Measurements from ENCODE around the gene COQ5.

Gene COQ5

DNA sequence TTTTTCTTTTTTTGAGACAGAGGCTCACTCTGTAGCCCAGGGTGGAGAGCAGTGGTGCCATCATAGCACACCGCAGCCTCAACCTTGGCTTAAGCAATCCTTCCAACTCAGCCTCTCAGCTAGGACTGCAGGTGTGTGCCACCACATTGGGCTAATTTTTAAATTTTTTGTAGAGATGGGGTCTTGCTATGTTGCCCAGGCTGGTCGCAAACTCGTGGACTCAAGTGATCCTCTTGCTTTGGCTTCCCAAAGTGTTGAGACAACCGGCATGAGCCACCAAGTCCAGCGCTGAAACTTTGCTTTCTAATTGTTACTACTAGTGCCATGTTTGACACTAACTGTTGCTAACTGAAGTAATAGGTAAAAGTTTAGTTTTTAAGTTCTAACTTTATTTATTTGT, 13.2 kb upstream of the COQ5 start:
- TF ChIP-seq, protein P1, sequence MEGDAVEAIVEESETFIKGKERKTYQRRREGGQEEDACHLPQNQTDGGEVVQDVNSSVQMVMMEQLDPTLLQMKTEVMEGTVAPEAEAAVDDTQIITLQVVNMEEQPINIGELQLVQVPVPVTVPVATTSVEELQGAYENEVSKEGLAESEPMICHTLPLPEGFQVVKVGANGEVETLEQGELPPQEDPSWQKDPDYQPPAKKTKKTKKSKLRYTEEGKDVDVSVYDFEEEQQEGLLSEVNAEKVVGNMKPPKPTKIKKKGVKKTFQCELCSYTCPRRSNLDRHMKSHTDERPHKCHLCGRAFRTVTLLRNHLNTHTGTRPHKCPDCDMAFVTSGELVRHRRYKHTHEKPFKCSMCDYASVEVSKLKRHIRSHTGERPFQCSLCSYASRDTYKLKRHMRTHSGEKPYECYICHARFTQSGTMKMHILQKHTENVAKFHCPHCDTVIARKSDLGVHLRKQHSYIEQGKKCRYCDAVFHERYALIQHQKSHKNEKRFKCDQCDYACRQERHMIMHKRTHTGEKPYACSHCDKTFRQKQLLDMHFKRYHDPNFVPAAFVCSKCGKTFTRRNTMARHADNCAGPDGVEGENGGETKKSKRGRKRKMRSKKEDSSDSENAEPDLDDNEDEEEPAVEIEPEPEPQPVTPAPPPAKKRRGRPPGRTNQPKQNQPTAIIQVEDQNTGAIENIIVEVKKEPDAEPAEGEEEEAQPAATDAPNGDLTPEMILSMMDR (IDR thresholded peaks at IDR 0.05; ENCODE audit: poor library complexity, severe bottlenecking) = no peak
- no peak for ATAC-seq (ENCODE audit: low read depth)
- Histone ChIP-seq H3K4me1 (ENCODE audit: insufficient read depth, poor library complexity, severe bottlenecking) (peaks cover 48% of the 10 kb centered on the region), H3K9me3 (ENCODE audit: severe bottlenecking) (no peaks in the 10 kb centered on the region), H3K27me3 (ENCODE audit: insufficient read depth, poor library complexity, severe bottlenecking) (no peaks in the 10 kb centered on the region), H3K4me3 (ENCODE audit: severe bottlenecking) (no peak overlapping the region), H3K36me3 (ENCODE audit: low read depth) (peaks cover 51% of the 10 kb centered on the region), H3K27ac (ENCODE audit: poor library complexity, severe bottlenecking) (no peak overlapping the region)
- DNase-seq (ENCODE audit: low spot score) = no peak

DNA sequence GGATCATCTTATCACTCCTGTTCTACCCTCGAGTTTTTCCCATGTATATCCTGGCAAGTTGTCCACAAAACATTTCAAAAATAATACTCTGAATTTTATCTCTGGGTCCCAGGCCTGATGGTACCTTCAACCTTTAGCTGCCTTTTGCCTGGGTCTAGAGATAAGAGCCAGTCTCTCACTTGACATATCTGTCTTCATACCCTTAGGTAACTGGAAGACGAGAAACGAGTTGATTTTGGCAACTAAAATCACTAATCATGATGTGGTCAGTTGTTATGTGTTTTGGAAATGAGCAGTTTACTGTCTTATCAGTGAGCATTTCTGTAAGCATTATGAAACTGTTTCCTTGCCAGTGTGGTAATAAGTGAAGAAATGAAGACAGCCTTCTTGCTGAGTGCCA, 11.5 kb upstream of the COQ5 start:
- Histone ChIP-seq H3K4me1 (ENCODE audit: insufficient read depth, poor library complexity, severe bottlenecking) (peaks cover 43% of the 10 kb centered on the region), H3K27ac (ENCODE audit: poor library complexity, severe bottlenecking) (no peak overlapping the region), H3K36me3 (ENCODE audit: low read depth) (peaks cover 52% of the 10 kb centered on the region), H3K4me3 (ENCODE audit: severe bottlenecking) (no peak overlapping the region), H3K27me3 (ENCODE audit: insufficient read depth, poor library complexity, severe bottlenecking) (no peaks in the 10 kb centered on the region), H3K9me3 (ENCODE audit: severe bottlenecking) (no peaks in the 10 kb centered on the region)
- no peak for ATAC-seq (ENCODE audit: low read depth)
- DNase-seq (ENCODE audit: low spot score) = no peak
- TF ChIP-seq, protein P1 (IDR thresholded peaks at IDR 0.05; ENCODE audit: poor library complexity, severe bottlenecking) = no peak

DNA sequence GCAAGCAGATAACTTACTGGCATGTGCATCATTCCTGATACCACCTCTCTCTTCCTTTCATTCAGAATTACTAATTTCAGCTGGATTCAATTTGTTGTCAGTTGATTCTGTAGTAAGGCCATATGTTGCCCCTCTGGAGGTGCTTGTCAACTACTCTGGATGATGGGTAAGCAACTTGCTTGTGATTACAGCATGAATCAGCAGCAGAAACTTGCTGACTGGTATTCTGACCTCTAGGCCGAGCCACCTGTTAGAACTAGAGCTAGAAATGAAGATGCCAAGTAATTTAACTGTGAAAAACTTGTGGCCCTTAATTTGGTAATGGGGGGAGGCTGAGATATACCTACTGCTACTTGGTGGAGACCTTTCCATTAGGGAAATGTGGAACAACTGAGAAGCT, 10.3 kb upstream of the COQ5 start:
- ATAC-seq (ENCODE audit: low read depth) (no peak), DNase-seq (ENCODE audit: low spot score) (no peak)
- peaks cover 48% of the 10 kb centered on the region for H3K36me3 ChIP-seq (ENCODE audit: low read depth)
- H3K27me3 ChIP-seq (ENCODE audit: insufficient read depth, poor library complexity, severe bottlenecking) = no peaks in the 10 kb centered on the region
- no peak overlapping the region for H3K4me3 ChIP-seq (ENCODE audit: severe bottlenecking)
- TF ChIP-seq, protein P1 (IDR thresholded peaks at IDR 0.05; ENCODE audit: poor library complexity, severe bottlenecking) = no peak
- H3K27ac ChIP-seq (ENCODE audit: poor library complexity, severe bottlenecking) = peak overlapping the region; percentile 59
- no peaks in the 10 kb centered on the region for H3K9me3 ChIP-seq (ENCODE audit: severe bottlenecking)
- peaks cover 36% of the 10 kb centered on the region for H3K4me1 ChIP-seq (ENCODE audit: insufficient read depth, poor library complexity, severe bottlenecking)

DNA sequence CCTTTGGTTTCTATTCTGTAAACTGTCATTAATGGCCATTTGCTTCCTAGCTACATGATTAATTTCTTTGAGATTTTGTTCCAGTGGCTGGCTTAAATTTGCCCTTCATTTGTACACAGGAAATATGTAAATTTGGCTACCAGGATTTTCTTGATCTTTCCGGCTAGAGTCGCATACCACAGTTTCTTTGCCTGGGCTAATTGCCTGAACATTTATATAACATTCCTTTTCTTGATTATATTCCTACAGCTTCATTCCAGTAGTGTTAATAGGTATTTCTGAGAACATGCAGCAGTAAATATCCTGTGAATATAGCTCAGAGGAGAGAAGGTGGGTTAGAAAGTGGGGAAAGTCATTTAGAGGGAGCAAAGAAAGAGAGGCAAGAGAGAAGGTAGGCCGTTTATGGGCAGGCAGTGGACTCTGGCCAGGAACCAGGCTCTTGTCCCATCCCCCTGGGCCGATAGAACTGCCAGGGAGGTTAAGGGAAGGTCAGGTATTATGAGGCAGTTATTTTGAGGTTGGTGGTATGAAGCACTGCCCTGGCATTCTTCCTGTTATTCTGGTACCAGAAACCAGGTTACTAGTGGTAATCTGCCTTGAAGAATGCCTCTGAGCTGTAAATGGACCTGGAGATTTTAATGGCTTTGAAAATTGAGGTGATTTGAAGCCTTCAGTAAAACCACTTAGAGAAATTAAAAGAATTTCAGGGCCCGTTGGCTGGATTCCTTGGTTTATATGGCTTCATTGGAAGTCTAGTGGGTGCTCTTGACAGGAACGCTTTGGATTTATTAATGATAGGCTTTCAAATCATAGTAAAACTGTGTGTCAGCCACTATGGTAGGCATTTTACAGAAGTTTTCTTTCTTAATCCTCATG, 9.6 kb upstream of the COQ5 start:
- TF ChIP-seq, protein P1 (IDR thresholded peaks at IDR 0.05; ENCODE audit: poor library complexity, severe bottlenecking) = no peak
- no peaks in the 10 kb centered on the region for H3K9me3 ChIP-seq (ENCODE audit: severe bottlenecking)
- H3K27ac ChIP-seq (ENCODE audit: poor library complexity, severe bottlenecking) = peak overlapping the region; percentile 59
- H3K36me3 ChIP-seq (ENCODE audit: low read depth) = peaks cover 48% of the 10 kb centered on the region
- no peaks in the 10 kb centered on the region for H3K27me3 ChIP-seq (ENCODE audit: insufficient read depth, poor library complexity, severe bottlenecking)
- ATAC-seq (ENCODE audit: low read depth) (peak; percentile 60), DNase-seq (ENCODE audit: low spot score) (no peak)
- H3K4me3 ChIP-seq (ENCODE audit: severe bottlenecking) = no peak overlapping the region
- peaks cover 36% of the 10 kb centered on the region for H3K4me1 ChIP-seq (ENCODE audit: insufficient read depth, poor library complexity, severe bottlenecking)

DNA sequence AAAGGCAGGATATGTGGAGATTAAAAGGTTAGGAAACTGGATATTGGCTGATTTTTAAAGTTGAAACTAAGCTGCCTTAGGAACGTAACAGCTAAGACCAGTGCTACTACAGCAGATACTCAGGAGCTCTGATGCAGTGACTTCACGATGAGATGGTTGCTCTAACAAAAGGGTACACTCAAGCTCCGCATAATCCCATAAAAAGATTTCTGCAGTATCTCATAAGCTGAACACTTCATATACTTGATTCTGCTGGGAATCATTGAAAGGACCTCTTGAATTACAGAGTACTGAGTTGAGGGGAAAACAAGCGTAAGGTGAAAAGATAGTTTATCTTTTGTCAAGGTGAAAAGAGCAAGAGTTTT, 8.9 kb upstream of the COQ5 start:
- Histone ChIP-seq H3K27ac (ENCODE audit: poor library complexity, severe bottlenecking) (peak overlapping the region; percentile 59), H3K36me3 (ENCODE audit: low read depth) (peaks cover 48% of the 10 kb centered on the region), H3K27me3 (ENCODE audit: insufficient read depth, poor library complexity, severe bottlenecking) (no peaks in the 10 kb centered on the region), H3K4me1 (ENCODE audit: insufficient read depth, poor library complexity, severe bottlenecking) (peaks cover 36% of the 10 kb centered on the region), H3K9me3 (ENCODE audit: severe bottlenecking) (no peaks in the 10 kb centered on the region), H3K4me3 (ENCODE audit: severe bottlenecking) (no peak overlapping the region)
- DNase-seq (ENCODE audit: low spot score) (no peak), ATAC-seq (ENCODE audit: low read depth) (no peak)
- TF ChIP-seq, protein P1 (IDR thresholded peaks at IDR 0.05; ENCODE audit: poor library complexity, severe bottlenecking) = no peak

Data from RWPE2 (cell line).